NCI-H2107 treated with DMSO at 0.1 percent for 48 hours (cell line): ENCODE data around the gene ZNF414.
"Not testable (repeated sequence)": the region's sequence is repeated elsewhere in the genome, so short reads cannot be mapped to it uniquely, and the experiment has no call there.

Experiments
- DNase-seq: peaks from one replicate; lab custom pipeline; 2025; ENCODE audit not compliant: unreplicated experiment; lab: John Stamatoyannopoulos, UW

ZNF414 gene, protein sequence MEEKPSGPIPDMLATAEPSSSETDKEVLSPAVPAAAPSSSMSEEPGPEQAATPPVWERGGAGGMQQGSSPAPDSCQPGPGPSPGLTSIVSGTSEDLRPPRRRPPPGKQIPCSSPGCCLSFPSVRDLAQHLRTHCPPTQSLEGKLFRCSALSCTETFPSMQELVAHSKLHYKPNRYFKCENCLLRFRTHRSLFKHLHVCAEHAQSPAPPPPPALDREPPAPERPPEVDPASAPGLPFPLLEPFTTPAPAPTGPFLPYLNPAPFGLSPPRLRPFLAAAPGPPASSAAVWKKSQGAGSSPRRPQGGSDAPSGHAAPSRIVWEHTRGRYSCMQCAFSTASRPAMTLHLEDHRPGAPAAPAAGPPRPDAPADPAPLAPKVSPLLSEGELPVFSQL

DNA sequence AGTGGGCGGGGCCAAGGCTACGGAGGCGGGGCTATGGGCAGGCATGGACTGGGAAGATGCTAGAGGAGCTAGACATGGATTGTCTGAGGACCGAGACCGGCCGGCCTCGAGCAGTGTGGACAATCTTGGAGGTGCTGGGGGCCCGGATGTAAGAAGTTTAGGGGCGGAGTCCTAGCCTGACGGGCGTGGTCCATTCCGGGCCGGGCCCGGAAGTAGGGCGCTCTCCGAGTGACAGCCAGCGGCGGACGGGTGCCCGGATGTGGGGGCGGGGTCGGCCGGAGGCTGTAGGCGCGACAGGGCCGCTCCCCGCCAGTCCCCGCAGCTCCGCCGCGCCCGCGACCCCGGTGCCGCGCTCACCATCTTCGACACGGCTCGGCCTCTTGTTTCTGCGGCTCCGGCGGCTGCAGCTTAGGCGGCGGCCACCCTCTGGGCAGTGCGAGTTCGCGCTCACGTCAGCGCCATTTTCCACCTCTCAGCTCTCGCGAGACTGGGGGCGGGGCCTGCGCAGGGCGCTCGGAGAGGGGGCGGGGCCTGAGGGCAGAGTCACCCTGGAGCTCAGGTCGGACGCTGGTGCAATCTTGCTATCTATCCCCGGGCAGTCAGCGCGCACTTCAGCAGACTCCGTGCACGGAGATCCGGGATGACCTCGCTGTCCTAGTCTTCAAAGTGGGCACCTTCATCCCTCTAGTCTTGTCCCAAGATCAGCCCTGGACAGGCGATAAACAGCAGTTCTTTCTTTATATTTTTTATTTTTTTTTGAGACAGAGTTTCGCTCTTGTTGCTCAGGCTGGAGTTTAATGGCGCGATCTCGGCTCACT, at the start of gene ZNF414:
TSS of gene ZNF414 (minus strand) at position 481 of the 818 bp plus-strand sequence. CDS start at position 360, 121 bp downstream.
- peak; percentile 78 for DNase-seq

DNA sequence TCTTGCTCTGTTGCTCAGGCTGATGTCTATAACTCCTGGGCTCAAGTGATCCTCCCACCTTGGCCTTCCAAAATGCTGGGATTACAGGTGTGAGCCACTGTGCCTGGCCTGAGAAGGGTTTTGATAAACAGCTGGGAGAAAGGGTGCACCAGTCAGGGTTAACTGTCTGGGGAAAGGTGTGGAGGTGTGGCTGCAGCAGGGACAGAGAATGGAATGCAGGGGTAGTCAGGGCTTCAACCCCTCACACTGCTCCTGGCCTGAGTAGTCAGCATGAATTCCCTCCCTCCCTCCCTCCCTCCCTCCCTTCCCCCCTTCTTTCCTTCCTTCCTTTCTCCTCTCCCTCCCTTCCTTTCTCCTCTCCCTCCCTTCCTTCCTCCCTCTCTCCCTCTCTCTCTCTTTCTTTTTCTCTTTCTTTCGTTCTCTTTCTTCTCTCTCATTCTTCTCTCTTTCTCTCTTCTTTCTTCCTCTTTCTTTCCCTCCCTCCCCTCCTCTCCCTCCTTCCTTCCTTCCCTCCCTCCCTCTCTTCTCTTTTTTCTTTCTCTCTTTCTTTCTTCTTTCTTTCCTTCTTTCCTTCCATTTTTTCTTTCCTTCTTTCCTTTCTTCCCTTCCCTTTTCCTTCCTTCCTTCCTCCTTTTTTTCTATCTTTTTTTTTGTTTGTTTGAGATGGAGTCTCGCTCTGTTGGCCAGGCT, 47.3 kb upstream of the ZNF414 start:
- no peak for DNase-seq

DNA sequence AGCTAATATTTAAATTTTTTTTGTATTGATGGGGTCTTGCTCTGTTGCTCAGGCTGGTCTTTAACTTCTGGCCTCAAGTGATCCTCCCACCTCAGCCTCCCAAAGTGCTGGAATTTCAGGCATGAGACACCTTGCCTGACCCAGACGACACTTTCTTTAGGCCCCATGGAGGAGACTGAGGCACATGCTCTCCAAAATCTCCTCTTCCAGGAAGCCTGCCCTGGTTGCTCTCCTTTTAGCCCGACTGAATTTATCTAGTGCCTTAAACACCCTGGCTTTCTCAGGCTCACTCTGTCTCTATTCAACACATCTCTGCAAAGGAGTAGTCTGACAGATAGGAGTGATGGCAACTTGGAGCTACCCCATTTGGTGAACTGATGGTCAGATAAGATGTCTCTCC, 44.4 kb upstream of the ZNF414 start:
- DNase-seq, result no peak

DNA sequence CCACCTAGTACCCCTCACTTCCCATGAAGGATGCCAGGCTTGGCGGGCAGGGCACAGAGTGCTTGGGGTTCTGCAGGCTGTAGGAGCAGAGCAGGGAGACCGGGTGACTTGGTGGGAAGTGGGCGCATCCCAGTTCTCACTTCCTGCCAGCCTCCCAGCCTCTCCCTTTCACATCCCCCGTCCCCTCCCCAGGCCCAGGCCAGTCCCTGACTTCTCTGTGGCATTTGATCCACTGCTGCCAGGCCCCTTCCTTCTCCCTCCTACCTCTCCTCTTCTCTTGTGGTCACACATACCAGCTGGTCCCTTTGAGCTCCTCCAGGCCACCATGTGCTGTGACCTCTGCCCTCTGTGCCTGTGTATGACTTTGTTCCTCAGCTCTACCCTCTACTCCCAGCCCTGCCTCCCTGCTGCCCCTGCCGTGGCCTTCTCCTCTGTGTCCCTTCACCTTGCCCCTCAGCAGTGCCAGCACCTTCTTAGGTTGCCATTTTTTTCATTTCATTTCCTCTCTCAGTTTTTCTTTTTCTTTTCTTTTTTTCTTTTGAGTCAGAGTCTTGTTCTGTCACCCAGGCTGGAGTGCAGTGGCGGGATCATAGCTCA, 43.8 kb upstream of the ZNF414 start:
- no peak for DNase-seq

DNA sequence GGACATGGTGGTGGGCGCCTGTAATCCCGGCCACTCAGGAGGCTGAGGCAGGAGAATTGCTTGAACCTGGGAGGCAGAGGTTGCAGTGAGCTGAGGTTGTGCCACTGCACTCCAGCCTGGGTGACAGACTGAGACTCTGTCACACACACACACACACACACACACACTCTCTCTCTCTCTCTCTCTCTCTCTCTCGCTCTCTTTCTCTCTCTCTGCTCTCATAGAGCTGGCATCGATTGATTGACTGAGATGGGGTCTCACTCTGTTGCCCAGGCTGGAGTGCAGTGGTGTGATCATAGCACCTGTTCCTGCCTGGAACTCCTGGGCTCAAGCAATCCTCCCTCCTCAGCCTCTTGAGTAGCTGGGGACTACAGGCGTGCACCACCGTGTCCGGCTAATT, 39.8 kb upstream of the ZNF414 start:
- DNase-seq, result not testable (repeated sequence)

DNA sequence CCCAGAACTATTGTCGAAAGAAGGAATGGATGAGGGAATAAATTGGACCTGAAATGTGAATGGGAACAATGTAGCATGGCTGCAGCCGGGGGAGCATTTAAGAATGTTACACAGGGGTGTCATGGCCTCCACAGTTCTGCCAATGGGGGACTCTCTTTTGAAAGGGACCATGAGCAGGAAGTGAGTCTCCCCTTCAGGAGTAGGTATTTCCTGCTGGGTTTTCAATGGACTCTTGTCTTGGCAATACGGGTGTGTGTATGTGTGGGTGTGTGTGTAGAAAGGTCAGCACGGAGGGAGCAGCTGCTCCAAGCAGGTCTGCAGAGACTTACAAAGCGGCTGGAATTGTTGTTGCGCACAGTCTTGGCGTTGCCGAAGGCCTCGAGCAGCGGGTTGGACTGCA, 38.8 kb upstream of the ZNF414 start:
- no peak for DNase-seq

DNA sequence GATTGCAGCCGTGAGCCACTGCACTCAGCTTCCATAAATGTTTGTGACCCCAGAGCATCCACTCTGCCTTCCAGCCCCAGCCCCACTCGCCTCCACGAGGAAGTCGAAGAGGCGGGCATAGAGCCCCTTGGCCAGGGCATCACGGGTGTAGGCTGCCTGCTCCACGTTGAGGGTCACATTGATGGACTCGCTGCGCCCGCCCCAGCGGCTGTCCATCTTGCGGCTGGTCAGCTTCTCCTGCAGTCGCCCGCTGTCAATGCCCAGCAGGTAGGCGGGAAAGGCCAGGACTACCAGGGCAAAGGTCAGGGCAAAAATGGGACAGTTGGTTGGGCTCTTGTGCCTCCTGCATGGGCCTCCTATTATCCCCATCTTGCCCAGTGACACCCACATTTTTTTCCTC, 36.1 kb upstream of the ZNF414 start:
- no peak for DNase-seq

DNA sequence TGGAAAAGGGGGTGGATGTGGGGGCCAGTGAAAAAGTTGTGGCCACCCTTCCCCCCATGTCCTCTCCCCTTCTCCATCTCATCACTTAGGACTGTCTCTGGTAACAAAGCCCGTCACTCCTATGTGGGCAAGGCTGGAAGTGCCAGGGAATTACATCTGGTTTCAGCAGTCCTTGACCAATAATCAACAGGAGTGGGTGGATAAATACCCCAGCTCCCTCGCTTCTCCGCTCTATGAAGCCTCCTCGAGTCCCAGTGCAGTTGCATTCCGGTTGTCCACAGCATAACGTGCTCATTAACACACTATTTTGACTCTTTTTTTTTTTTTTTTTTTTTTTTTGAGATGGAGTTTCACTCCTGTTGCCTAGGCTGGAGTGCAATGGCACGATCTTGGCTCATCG, 31.8 kb upstream of the ZNF414 start:
- no peak for DNase-seq

DNA sequence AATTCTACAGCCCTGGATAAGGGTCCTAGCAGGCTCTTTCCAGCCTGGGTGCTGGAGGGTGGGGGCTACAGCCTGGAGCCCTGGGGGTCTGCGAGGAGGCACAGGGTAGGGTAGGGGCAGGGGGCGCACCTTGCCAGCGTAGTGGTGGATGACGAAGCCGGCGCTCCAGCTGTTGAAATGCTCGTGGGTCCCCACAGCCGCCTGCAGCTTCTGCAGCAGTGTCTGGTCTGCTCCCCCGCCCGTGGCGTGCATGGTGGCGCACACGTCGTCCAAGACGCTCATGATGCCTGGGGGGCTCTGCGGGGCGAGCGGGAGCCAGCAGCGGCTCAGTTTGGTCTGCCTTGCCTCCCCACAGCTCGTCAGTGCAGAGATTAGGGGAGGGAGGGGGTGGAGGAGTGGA, 30.2 kb upstream of the ZNF414 start:
- no peak for DNase-seq

DNA sequence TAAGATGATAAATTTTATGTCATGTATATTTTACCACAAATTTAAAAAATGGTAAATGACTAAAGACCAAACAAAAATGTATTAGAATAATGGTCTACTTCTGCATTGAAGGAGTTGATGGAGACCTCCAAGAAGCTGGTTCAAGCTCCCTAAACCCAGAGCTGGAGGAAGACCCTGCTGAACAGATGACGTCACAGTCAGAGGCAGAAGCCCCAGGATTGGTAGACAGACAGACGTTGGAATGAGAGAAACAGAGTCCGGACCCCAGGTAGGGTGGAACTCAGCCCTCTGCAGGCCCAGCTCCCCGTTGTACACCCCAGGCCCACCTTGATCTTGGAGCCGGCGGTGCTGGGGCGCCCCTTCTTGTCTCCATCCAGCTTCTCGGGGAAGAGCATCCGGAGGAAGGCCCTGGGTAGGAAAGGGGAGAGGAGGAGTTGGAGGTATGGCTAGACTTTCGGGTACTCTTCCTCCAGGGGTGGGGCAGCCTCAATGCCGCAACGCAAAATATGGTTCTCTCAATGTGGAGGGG, 25.7 kb upstream of the ZNF414 start:
- DNase-seq, result no peak

DNA sequence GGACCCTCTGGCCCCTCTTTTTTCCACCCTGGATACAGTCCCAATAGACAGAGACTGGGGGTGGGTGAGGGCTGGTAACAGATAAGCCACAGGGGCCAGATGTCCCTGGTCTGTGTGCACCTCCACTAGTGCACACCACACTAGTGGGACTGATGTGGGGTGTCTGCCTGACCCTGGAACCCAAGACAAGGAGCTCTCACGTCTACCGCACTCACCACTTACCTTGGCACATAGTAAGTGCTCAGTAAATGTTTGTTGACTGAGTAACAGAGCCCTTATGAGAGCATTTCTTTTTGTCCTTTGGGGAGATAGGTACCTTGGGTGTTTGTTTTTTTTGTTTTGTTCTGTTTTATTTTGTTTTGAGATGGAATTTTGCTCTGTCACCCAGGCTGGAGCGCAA, 23.1 kb upstream of the ZNF414 start:
- DNase-seq, result no peak

DNA sequence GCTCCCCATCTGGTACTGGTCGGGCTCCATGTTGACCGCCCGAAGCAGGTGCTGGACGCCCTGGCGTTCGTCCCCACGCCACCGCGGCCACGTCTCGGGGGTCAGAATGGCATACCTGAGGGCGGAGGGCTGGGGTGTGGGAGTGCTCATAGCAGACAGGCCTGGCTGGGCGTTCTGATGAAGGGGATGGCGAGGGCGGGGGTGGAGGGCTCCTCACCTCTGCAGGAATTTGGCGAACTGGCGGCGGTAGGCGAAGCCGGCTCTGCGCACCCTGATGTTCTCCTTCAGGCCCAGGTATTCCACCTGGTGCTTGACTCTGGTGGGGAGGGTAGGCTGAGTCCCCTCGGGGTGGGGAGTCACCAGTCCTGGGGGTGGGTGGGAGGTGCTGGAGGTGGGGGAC, 22.3 kb upstream of the ZNF414 start:
- no peak for DNase-seq

DNA sequence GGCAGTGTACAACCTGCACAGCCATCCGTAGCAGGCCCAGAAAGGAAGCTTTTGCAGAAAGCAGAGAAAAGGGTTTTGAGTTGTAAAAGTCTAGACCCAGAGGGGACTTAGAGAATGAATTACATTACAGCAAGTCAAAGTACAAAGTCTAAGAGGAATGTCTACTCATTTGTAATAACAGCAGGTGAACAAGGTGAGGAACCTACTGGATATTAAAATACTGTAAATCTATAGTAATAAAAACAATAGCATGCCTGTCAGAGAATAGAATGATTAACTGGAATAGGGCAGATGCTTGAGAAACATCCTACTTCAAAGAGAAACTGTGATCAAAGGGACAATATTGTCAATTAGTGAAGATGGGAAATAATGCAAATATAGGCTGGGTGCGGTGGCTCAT, 18.3 kb upstream of the ZNF414 start:
- DNase-seq, result no peak

DNA sequence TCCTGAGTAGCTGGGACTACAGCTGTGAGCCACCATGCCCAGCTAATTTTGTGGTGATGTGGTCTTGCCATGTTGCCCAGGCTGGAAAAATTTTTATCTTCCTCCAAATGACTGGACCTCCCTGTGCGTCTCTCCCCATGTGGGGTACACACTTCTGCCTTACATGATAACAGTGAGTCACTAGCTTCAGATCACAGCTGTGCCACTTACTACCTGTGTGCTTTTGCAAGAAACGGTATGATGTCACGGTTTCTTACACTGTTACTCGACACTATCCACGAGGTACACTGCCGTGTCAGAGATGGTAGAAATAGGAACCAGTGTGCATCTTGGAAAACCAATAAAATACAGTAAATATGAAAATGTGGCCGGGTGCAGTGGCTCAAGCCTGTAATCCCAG, 17.5 kb upstream of the ZNF414 start:
- no peak for DNase-seq

DNA sequence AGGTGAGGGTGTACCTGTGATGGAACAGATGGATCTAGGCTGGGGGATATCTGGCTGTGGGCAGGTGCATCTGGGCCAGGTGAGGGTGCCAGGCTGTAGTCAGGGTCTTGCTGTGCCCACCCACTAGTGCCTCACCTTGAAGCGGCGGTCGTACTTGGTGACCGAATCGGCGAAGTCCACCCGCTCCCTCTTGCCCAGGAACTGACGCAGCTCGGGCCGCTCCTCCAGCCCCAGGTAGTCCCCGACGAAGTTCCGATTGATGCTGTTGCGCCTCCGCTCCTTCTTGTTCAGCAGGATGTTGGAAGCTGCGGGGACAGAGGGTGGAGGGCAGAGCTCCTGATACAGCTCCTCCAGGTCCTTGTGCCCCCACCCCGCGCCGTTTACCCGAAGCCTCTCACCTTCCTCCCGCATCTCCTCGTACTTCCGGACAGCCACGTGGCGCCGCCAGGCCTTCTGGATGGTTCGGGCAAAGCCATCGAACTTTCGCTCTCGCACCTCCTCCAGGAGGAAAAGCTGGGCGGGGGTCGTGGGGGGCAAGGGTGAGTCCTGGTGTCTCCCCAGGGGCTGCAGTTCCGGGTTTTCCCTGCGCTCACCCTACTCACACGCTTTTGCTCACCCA, 16.2 kb upstream of the ZNF414 start:
- no peak for DNase-seq

DNA sequence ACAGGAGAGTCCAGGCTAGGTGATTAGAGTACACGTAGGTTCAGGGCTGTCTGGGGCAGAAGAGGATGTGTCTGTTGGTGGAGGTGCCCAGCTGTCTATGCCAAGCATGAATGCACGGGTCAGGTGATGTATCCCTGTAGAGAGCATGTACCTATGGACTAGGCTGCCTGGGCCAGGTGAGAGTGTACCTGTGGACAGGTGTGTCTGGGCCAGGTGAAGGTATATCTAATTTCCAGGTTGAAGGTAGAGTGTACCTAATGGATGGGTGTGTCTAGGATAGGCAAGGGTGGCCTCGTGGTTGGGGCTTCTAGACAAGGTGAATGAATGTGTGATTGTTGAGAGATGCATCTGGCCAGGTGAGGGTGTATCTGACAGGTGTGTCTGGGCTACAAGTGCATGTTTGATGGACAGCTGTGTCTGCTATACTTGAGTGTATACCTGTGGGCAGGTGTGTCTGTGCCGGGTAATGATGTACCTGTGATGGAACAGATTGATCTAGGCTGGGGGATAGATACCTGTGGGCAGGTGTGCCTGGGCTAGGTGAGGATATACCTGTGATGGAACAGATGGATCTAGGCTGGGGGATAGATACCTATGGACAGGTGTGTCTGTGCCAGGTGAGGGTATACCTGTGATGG, 15.5 kb upstream of the ZNF414 start:
- DNase-seq, result no peak

DNA sequence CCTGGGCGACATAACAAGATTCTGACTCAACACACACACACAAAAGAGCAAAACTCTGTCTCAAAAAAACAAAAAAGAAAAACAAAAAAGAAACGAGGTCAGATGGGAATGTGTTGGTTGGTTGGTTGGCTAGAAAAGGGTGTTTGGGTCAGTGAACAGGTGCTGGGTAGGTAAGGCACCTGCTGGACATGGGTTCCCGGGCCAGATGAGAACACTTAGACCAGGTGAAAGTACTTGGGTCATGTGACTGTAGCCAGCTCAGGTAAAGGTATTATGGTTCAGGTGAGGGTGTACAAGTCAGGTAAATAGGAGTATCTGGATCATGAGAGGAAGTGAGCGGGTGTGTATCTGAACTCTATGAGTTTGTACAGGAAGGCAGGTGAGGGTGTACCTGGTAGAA, 14.5 kb upstream of the ZNF414 start:
- DNase-seq, result no peak

DNA sequence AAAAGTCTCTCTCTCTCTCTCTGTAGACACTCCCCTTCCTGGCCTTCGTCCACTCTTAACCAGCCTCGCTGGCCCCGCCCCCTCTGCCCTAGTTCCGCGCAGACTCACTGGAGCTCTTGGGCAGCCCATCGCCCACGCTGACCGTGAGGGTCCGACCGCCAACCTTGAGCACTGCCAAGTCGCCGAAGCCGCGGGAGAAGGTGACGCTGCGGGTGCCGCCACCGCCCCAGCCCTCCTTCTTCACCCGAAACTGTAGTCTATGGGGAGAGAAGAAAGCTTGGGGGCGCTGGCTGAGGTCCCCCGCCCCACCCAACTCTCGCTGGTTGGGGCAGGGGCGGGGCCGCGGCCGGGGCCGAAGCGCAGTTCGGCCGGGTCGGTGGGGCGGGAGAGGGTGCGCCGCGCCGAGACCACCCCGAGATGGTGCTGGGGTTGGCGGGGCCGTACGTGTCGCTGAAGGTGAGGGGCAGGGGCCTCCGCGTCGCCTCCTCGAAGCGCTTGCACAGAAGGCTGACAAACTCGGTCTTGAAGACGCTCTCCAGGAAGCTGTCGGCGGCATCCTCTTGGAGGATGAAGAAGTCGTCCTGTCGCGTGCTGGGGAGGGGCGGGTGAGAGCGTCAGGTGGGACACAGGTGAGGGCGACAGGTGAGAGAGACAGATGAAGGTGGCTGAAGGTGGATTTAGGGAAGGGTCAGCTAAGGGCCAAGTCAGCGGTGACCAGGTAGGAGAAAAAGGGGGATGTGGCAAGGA, 12.6 kb upstream of the ZNF414 start:
- DNase-seq, result no peak

DNA sequence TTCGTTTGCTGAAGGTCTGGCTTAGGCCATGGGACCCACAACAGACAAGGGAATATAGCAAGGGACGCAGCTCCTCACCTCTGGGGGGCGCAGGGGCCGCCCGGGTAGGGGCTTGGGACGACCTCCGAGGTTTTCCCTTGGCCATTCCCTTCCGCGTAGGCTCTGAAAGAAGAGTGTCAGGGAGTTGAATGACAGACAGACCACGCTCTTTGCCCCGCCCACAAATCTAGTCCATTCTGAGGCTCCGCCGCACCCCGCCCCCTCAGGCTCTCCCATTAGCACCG, 11.4 kb upstream of the ZNF414 start:
- DNase-seq, result no peak

DNA sequence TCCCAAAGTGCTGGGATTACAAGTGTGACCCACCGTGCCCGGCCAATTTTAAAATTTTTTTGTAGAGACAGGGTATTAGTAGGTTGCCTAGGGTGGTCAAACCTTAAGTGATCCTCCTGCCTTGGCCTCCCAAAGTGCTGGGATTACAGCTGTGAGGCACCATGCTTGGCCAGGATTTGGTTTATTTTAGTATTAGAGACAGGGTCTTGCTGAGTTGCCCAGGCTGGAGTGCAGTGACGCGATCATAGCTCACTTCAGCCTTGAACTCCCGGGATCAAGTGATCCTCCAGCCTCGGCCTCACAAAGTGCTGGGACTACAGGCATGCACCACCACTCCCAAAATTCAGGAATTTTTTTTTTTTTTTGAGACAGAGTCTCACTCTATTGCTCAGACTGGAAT, 5.4 kb upstream of the ZNF414 start:
- no peak for DNase-seq
